ENCODE results near the gene UPF3A.

- no peak for TF ChIP-seq ZNF274 (IDR thresholded peaks at IDR 0.05; ENCODE audit: low read depth, low read length)
- TF ChIP-seq SUZ12 (IDR thresholded peaks at IDR 0.05; ENCODE audit: extremely low read depth, insufficient read depth, insufficient read length), result no peak
These were observed 15.5 kb downstream of the UPF3A start for GRCh38 chr13:114296902-114297301.

All from NT2/D1 (cell line).